Fibroblast of peridontal ligament (primary cell): ENCODE measurements around the gene ADRA2A.
A peak's percentile ranks its signal among the peaks of the same experiment; 100 is the strongest.

ENCODE experiments used
- DNase-seq: peaks from one replicate; pipeline ENCODE4 v3.0.0-alpha.2; 2010; ENCODE audit errors: extremely low read depth

The ADRA2A gene

DNA sequence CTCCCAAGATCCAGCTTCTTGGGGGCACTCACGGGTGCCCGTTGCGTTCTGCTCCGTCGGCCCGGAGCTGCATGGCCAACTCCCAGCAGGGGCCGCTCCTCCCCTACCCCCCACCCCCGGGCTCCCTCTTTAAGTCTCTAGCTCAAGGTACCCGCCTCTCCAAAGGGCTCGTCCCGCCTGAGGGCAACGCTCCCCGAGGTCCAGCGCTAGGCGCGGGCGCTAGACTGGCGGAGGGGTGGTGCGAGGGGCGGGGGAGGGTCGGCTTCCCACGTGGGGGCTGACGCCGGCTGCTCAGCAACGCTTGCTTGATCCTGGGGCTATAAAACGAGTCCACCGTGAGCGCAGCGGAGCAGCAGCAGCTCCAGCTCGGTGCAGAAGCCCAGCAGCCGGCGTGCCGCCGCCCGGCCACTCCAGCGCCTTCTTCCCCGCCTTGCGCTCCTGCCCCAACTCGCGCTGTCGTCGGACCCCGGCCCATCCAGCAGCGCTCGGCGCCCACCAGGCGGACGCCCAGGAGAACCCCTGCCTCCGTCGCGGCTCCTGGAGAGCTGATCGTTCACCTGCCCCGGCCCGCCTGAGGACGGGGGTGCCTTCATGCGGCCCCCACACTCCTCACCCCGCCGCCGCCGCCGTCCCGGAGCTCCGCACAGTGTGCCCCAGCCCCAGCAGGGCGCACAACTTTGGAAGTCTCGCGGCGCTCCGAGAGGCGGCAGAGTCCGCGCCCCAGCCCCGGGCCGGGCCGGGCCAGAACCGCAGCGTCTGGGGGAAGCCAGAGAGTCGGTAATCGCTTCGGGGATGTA lies at the start of gene ADRA2A:
Gene ADRA2A (plus strand): TSS at position 348 of the 797 bp plus-strand sequence. CDS start 968 bp downstream, outside the sequence.
- peak; percentile 12 for DNase-seq

GRCh38 chr10:111030042-111030750 lies 46.6 kb upstream of the ADRA2A start:
- no peak for DNase-seq

DNA sequence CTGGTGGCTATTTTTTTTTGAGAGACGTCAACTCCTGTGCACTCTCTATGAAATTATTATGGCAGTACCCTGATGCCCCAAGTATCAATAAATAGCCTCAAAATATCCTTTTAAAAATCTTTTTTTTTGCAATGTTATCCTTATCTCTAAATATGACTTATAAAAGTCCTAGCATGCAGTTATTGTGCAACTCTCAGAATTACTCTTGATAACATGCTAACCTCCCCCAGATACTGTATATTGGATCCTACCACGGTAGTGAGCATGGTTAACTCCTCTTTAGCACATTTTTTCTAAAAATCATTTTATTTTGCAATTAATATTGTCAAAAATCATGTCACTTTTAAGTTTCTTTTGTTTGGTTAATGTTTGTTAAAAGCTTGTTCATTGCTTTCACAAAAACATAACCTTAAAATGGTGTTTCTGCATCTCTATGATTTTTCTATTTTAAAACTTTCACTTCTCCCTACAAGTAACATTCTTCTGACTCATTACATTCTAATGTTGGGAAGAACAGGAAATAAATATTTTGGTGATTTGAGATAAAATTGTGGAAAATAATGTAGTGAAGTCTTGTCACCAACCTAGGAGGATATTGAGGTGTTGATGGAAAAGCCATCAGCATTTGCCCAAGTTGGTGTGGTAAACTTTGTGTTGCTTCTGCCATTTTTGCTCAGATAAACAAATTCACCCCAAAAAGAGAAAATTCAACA lies 42.1 kb upstream of the ADRA2A start:
- DNase-seq: no peak

DNA sequence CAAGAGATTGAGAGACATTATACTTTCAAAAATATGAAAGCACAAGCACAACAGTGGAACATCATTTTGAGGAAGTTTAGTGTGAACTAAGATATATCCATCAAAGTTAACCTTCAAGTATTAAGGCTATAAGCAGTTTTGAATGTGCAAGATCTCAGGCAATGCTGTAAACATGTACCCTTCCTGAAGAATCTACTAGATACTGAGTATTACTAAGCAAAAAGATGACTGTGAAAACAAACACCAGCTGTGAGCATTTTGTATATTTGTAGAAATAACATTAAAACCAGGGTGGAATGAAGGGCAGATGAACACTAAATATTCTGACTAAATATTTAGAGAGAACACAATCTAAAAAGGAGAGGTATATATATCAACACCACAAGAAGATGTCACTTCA lies 41.3 kb upstream of the ADRA2A start:
- DNase-seq: no peak

GRCh38 chr10:111037858-111038257 lies 39.0 kb upstream of the ADRA2A start:
- DNase-seq: no peak

GRCh38 chr10:111039522-111039921 lies 37.3 kb upstream of the ADRA2A start:
- no peak for DNase-seq

DNA sequence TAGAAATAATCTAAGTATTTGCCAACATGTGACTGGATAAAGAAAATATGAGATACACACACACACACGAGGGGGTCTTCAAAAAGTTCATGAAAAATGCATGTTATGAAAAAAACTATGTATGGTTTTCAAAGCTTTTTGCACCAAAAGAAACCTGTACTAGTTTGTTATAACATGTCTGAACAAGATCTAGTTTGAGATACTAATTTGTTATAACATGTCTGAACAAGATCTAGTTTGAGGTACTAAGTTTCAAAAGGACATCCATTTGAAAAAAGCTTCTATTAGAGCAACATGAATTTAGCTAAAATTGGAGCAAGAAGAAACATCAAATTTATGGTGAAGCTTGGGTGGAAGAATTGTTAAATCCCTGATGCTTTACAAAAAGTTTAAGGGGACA lies 19.8 kb upstream of the ADRA2A start:
- no peak for DNase-seq

DNA sequence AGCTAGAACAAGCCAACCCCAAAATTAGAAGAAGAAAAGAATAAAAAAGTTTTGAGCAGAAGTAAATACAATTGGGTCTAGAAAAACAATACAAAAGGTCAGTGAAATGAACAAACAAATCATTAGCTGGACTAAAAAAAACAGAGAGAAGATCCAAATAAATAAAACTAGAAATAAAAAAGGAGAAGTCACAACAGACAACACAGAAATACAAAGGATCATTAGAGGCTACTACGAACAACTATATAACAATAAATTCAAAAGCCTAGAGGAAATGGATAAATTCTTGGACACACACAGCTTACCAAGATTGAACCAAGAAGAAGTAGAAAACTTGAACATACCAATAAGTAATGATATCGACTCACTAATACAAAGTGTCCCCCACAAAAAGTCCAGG lies 13.4 kb upstream of the ADRA2A start:
- DNase-seq: no peak

- DNase-seq: no peak
These were observed 4.6 kb upstream of the ADRA2A start for GRCh38 chr10:111072232-111072631.

GRCh38 chr10:111075577-111076185 lies 1.1 kb upstream of the ADRA2A start:
- no peak for DNase-seq

DNA sequence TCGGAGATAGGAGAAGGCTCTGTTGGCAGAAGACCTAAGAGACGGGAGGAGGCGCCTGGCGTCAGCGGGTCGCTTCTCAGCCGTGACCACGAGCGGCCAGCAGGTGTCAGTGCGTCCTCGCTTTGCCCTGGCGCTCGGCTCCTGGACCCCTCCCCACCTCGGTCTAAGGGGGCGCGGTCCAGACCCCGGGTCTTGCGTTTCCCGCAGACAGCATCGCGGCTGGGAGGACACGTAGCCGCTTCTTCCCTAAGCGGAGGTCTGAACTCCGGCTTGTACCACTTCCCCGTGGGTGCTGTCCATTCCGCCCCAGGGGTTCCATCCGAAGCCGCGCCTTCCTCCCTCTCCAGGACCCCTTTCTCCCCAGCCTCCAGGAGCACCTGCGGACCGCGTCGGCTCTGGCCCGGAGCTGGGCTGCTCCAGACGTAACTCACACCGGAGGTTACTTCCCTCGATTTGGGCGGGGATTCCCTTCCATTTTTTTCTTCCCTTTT lies 593 bp upstream of the ADRA2A start:
- peak; percentile 24 for DNase-seq

- DNase-seq: peak; percentile 1
These were observed 603 bp downstream of the ADRA2A start for GRCh38 chr10:111077479-111077784.

GRCh38 chr10:111077785-111078504 lies 1.1 kb downstream of the ADRA2A start:
- no peak for DNase-seq

DNA sequence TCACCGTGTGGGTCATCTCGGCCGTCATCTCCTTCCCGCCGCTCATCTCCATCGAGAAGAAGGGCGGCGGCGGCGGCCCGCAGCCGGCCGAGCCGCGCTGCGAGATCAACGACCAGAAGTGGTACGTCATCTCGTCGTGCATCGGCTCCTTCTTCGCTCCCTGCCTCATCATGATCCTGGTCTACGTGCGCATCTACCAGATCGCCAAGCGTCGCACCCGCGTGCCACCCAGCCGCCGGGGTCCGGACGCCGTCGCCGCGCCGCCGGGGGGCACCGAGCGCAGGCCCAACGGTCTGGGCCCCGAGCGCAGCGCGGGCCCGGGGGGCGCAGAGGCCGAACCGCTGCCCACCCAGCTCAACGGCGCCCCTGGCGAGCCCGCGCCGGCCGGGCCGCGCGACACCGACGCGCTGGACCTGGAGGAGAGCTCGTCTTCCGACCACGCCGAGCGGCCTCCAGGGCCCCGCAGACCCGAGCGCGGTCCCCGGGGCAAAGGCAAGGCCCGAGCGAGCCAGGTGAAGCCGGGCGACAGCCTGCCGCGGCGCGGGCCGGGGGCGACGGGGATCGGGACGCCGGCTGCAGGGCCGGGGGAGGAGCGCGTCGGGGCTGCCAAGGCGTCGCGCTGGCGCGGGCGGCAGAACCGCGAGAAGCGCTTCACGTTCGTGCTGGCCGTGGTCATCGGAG lies 1.8 kb downstream of the ADRA2A start:
- DNase-seq: no peak

DNA sequence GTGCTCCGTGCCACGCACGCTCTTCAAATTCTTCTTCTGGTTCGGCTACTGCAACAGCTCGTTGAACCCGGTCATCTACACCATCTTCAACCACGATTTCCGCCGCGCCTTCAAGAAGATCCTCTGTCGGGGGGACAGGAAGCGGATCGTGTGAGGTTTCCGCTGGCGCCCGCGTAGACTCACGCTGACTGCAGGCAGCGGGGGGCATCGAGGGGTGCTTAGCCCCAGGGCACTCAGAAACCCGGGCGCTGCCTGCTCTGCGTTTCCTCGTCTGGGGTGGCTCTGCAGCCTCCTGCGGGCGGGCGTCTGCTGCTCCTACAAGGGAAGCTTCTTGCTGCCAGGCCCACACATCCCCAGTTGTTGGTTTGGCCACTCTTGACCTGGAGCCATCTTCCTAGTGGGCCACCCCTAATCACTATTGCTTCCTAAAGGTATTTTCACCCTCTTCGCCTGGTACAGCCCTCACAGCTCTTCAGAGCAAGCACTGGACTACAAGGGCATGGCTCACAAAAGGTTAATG lies 2.5 kb downstream of the ADRA2A start:
- DNase-seq: no peak

- DNase-seq: no peak
These were observed 3.0 kb downstream of the ADRA2A start for GRCh38 chr10:111079781-111080180.

DNA sequence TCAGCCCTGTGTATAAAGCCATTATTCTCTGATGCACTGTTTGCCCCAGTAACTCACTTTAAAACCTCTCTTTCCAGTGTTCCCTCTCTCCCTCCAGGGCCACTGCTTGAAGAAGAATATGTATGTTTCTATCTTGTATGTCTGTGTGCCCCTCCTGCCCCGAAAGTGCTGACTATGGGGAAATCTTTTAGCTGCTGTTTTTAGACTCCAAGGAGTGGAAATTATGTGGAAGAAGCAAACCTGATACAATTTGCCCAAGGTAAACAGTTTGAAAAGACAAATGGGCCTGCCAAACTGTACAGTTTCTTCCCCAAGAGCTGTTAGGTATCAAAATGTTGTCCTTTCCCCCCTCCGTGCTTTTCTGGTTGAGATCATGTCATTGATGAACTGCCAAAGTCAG lies 3.4 kb downstream of the ADRA2A start:
- no peak for DNase-seq

- no peak for DNase-seq
These were observed 4.8 kb downstream of the ADRA2A start for GRCh38 chr10:111081595-111081994.

DNA sequence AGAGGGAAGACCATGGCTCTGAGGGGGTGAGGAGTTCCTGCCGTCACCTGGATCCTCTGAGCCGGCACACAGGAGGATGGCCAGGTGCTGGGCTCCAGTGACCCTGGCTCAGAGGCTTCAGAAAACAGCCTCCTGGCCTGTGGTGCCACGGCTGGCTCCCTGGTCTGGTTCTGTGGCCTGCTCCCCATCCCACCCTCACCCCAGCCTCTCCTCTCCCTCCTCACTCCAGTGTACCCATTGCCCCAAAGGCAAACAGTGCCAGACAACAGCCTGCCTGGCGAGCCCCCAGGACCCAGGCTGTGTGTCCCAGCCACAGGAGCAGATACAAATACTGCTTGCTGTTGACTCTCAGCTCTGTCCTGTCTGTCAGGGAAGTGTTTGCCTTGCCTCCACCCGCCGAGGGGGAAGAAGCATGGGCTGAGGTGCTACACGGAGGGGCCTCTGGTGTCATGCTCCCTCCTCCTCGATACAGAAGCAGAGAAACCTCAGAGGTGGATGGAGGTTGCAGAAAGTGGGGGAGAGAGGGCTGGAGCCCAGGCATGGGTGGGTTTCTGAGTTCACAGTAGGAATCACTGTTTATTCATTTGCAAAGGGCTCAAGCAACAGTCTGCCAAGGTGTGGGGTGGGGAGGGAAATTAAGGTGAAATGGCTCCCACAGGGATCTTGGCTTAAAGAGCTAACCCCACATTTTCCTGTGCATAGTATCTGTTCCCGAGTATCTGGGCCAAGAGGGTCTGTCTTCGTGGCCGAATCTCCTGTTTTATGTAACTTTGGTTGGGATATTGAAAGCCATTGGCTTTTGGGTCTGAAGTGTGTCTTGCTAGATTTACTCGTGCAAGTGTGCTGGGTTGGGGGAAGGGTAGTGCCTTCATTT lies 5.5 kb downstream of the ADRA2A start:
- no peak for DNase-seq
